Fibroblast of lung (primary cell): ENCODE data around the gene GNPAT. TPM values are rescaled to one million over a fixed set of nuclear protein-coding genes. Genes with fewer than 3 reads are reported as not detected.

Experiments
- DNase-seq, 2 donors: peaks; one replicate each; pipeline versions ENCODE4 v3.0.0 to v3.0.0-alpha.2; 2010; ENCODE audit warnings: low read depth in 2 of 2
- H2AFZ ChIP-seq: 2 replicates; pipeline ENCODE4 v1.5.1; 2012; ENCODE audit warnings: low read length, control low read depth, inconsistent platforms
- H3K27ac ChIP-seq: 2 replicates; pipeline ENCODE4 v1.5.1; 2011; ENCODE audit warnings: low read length, control low read depth; ENCODE audit not compliant: insufficient read depth
- H3K27me3 ChIP-seq: 2 replicates; pipeline ENCODE4 v1.5.1; 2011; ENCODE audit warnings: mild to moderate bottlenecking, low read length; ENCODE audit not compliant: control insufficient read depth, insufficient read depth
- H3K36me3 ChIP-seq: 2 replicates; pipeline ENCODE4 v1.5.1; 2011; ENCODE audit warnings: low read length; ENCODE audit not compliant: control insufficient read depth, insufficient read depth
- H3K4me1 ChIP-seq: 2 replicates; pipeline ENCODE4 v1.5.1; 2011; ENCODE audit warnings: low read length; ENCODE audit not compliant: control insufficient read depth, insufficient read depth; ENCODE audit errors: extremely low read depth
- H3K4me2 ChIP-seq: 2 replicates; pipeline ENCODE4 v1.5.1; 2011; ENCODE audit warnings: low read length, control low read depth; ENCODE audit not compliant: insufficient read depth; ENCODE audit errors: extremely low read depth
- H3K4me3 ChIP-seq, 4 experiments: fragments of 200-600 bp in 1 of 4; sonication (generic) in 1 of 4; replicated peaks in 1 of 4; 2 replicates each; pipeline ENCODE4 v1.5.1; 2011 to 2016; ENCODE audit warnings: low read length in 4 of 4, low read depth in 3 of 4, mild to moderate bottlenecking in 3 of 4, control low read depth in 2 of 4, inconsistent platforms in 1 of 4, mixed read lengths in 1 of 4; ENCODE audit not compliant: insufficient read depth in 1 of 4; ENCODE audit errors: control extremely low read depth in 1 of 4
- H3K79me2 ChIP-seq: 2 replicates; pipeline ENCODE4 v1.5.1; 2012; ENCODE audit warnings: mild to moderate bottlenecking, low read length, inconsistent platforms; ENCODE audit not compliant: control insufficient read depth, insufficient read depth
- H3K9ac ChIP-seq: 2 replicates; pipeline ENCODE4 v1.5.1; 2011; ENCODE audit warnings: mild to moderate bottlenecking, low read length, control low read depth; ENCODE audit not compliant: insufficient read depth
- H3K9me3 ChIP-seq: 2 replicates; pipeline ENCODE4 v1.5.1; 2012; ENCODE audit warnings: low read depth, low read length; ENCODE audit not compliant: control insufficient read depth, insufficient read depth
- H4K20me1 ChIP-seq: 2 replicates; pipeline ENCODE4 v1.5.1; 2011; ENCODE audit warnings: low read length; ENCODE audit not compliant: control insufficient read depth, insufficient read depth; ENCODE audit errors: extremely low read depth
- EZH2 ChIP-seq: IDR thresholded peaks from 2 replicates; pipeline ENCODE4 v1.5.1; 2012; ENCODE audit warnings: low read length, control low read depth, mild to moderate bottlenecking; ENCODE audit errors: missing control alignments
- polyA plus RNA-seq, 2 donors: library from polyadenylated mRNA; depleted of rRNA in 1 of 2; stranded (reverse) in 1 of 2; unstranded in 1 of 2; fragments of >200 nt; gene quantifications; 2 replicates each; pipeline ENCODE4 v1.2.1, GENCODE V29; 2011 to 2012; ENCODE audit warnings: missing spikeins in 1 of 2
- total RNA-seq: library from RNA; depleted of rRNA; stranded (reverse); fragments of >200 nt; gene quantifications from 2 replicates; pipeline ENCODE4 v1.2.1, GENCODE V29; 2014
- TF ChIP-seq, protein P1 (sequence below), 2 donors: IDR thresholded peaks in 1 of 2; conservative IDR thresholded peaks in 1 of 2; 1 replicate in 1 of 2; 2 replicates in 1 of 2; pipeline ENCODE4 v1.5.1; 2011 to 2012; ENCODE audit warnings: low read length in 2 of 2, control low read depth in 1 of 2, inconsistent platforms in 1 of 2, low read depth in 1 of 2, mild to moderate bottlenecking in 1 of 2

GNPAT gene
- total and polyA plus RNA-seq, 2 donors (not counting 1 experiment from before 2014, with no cell fraction given), result 42.5 to 60.4 TPM

DNA sequence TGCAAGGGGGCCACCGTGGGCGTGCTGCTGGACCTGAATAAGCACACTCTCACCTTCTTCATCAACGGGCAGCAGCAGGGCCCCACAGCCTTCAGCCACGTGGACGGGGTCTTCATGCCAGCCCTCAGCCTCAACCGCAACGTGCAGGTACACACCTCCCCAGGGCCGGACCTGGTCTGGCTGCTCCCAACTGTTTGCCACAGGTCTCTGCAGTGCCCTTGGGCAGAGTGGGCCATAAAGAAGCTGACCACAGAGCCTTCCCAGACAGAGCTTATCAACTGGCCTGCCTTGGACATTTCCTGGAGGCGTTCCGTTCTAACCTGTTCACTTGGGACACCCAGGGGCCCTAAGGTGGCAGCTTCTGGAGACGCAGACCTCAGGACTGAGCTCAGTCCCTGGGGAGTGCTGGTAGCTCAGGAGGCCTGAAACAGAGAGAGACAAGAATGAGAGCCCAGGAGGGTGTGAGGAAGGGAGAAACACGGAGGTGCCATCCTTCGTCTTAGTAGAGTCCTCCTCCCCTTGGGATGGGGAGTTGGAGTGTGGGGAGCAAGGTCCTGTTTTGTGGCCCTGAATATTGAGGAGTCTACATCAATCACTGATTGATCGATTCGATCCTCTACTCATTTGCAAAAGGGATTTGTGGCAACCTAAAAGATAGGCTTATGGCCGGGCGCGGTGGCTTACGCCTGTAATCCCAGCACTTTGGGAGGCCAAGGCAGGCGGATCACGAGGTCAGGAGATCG lies 27.0 kb upstream of the GNPAT start:
- no peak overlapping the region for H3K9ac ChIP-seq
- no peaks in the 10 kb centered on the region for H3K79me2 ChIP-seq
- no peak overlapping the region for H3K4me3 ChIP-seq
- no peaks in the 10 kb centered on the region for H3K9me3 ChIP-seq
- no peaks in the 10 kb centered on the region for H3K27me3 ChIP-seq
- no peak overlapping the region for H2AFZ ChIP-seq
- no peaks in the 10 kb centered on the region for H3K36me3 ChIP-seq
- DNase-seq, result no peak
- no peaks in the 10 kb centered on the region for H3K4me1 ChIP-seq
- TF ChIP-seq EZH2, result no peak
- TF ChIP-seq, protein P1, sequence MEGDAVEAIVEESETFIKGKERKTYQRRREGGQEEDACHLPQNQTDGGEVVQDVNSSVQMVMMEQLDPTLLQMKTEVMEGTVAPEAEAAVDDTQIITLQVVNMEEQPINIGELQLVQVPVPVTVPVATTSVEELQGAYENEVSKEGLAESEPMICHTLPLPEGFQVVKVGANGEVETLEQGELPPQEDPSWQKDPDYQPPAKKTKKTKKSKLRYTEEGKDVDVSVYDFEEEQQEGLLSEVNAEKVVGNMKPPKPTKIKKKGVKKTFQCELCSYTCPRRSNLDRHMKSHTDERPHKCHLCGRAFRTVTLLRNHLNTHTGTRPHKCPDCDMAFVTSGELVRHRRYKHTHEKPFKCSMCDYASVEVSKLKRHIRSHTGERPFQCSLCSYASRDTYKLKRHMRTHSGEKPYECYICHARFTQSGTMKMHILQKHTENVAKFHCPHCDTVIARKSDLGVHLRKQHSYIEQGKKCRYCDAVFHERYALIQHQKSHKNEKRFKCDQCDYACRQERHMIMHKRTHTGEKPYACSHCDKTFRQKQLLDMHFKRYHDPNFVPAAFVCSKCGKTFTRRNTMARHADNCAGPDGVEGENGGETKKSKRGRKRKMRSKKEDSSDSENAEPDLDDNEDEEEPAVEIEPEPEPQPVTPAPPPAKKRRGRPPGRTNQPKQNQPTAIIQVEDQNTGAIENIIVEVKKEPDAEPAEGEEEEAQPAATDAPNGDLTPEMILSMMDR (conservative IDR thresholded peaks at IDR 0.05 in 1 of 2, IDR thresholded peaks at IDR 0.05 in 1 of 2; ENCODE audit: low read depth in 1 of 2, low read length in 2 of 2), result no peak
- no peaks in the 10 kb centered on the region for H4K20me1 ChIP-seq
- H3K27ac ChIP-seq, result no peak overlapping the region
- H3K4me2 ChIP-seq, result no peak overlapping the region

DNA sequence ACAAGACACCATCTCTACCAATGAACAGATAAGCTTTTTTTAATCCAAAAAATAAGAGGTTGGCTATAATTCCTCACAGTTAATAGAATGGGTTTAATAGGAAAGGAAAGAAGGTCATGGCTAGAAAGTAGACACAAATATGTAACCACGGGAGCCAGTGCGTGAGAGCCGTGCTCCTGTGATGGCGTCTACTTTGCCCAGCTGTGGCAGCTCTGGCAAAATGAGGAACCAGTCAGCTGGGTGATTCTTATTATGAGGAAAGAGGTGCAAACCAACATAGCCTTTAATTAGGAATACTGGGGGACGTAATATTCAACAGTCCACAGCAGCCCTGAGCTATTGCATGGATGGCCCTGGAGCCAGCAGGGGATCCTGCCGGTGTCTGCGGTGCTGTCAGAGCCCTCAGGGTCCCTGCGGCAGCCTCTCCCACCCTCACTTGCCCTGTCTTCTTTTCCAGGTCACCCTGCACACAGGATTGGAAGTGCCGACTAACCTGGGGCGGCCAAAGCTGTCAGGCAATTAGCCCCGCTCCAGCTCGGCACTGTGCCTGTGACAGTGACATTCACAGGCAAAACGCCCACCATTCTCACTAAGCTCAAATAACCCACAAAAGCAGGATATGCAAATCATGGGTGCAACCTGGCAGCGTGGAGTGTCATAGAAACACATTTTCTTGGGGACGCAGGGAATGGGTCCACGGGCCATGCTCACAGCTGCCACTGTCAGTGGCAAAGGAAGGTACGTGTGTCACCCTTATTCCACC lies 25.9 kb upstream of the GNPAT start:
- H2AFZ ChIP-seq, result no peak overlapping the region
- DNase-seq, result no peak
- H3K27ac ChIP-seq, result no peak overlapping the region
- no peaks in the 10 kb centered on the region for H3K4me1 ChIP-seq
- no peaks in the 10 kb centered on the region for H3K36me3 ChIP-seq
- H3K27me3 ChIP-seq, result no peaks in the 10 kb centered on the region
- H3K9me3 ChIP-seq, result no peaks in the 10 kb centered on the region
- H4K20me1 ChIP-seq, result no peaks in the 10 kb centered on the region
- no peak overlapping the region for H3K9ac ChIP-seq
- H3K79me2 ChIP-seq, result no peaks in the 10 kb centered on the region
- H3K4me3 ChIP-seq, result no peak overlapping the region
- H3K4me2 ChIP-seq, result no peak overlapping the region
- no peak for TF ChIP-seq EZH2
- TF ChIP-seq, protein P1 (conservative IDR thresholded peaks at IDR 0.05 in 1 of 2, IDR thresholded peaks at IDR 0.05 in 1 of 2; ENCODE audit: low read depth in 1 of 2, low read length in 2 of 2), result no peak

DNA sequence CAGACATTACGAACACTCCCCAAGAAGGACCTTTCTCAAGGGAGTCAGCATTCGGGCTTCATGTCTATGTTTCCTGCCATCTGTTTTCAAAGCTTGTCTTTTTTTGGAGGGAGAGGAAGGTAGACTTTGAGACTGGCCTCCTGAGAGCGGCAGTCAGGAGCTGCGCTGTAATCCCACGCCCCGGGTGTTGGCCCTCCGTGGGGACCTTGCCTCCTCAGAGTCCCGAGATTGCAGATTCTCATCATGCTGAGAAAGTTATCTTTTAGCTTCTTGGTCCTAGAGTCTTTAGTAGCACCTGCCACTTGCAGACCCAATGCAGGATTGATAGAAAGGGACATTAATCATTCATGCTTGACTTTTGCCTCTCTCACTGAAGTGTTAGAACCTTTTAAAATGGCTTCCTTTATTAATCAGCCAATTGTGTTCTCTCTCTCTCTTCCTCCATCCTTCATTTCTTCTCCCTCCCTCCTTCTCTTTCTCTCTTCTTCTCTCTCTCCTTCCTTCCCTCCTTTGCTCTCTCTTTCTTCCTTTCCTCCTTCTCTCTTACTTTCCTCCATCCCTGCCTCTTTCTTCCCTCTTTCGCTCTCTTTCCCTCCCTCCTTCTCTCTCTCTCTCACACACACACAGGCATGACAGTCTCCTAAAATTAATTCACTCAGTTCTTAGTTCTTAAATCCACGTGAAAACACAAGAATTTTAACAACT lies 25.2 kb upstream of the GNPAT start:
- no peaks in the 10 kb centered on the region for H3K79me2 ChIP-seq
- no peak overlapping the region for H3K27ac ChIP-seq
- no peak overlapping the region for H3K4me3 ChIP-seq
- no peak overlapping the region for H3K4me2 ChIP-seq
- DNase-seq, result no peak
- H3K4me1 ChIP-seq, result no peaks in the 10 kb centered on the region
- no peak overlapping the region for H3K9ac ChIP-seq
- H2AFZ ChIP-seq, result no peak overlapping the region
- no peaks in the 10 kb centered on the region for H3K36me3 ChIP-seq
- no peak for TF ChIP-seq EZH2
- TF ChIP-seq, protein P1 (conservative IDR thresholded peaks at IDR 0.05 in 1 of 2, IDR thresholded peaks at IDR 0.05 in 1 of 2; ENCODE audit: low read depth in 1 of 2, low read length in 2 of 2), result no peak
- no peaks in the 10 kb centered on the region for H4K20me1 ChIP-seq
- H3K9me3 ChIP-seq, result no peaks in the 10 kb centered on the region
- no peaks in the 10 kb centered on the region for H3K27me3 ChIP-seq
